Trophoblast cell (in vitro differentiated cells and primary cell): Measurements from ENCODE around the gene PSMA1.

Experiments used
- DNase-seq, 2 donors: peaks; one replicate each; pipeline ENCODE4 v3.0.0-alpha.2; 2016
- H2AFZ ChIP-seq: 2 replicates; pipeline ENCODE4 v1.6.1; 2013; ENCODE audit warnings: low read length, moderate library complexity, mild to moderate bottlenecking; ENCODE audit not compliant: insufficient read depth, poor library complexity
- H2AK5ac ChIP-seq: 2 replicates; pipeline ENCODE4 v1.6.1; 2013; ENCODE audit warnings: mild to moderate bottlenecking, low read length
- H2BK120ac ChIP-seq: 2 replicates; pipeline ENCODE4 v1.6.1; 2013; ENCODE audit warnings: low read length, mild to moderate bottlenecking, moderate library complexity; ENCODE audit not compliant: insufficient read depth, poor library complexity
- H2BK12ac ChIP-seq: 2 replicates; pipeline ENCODE4 v1.6.1; 2013; ENCODE audit warnings: mild to moderate bottlenecking, low read length, moderate library complexity
- H2BK5ac ChIP-seq: 2 replicates; pipeline ENCODE4 v1.6.1; 2013; ENCODE audit warnings: low read length, low read depth, moderate library complexity, mild to moderate bottlenecking; ENCODE audit not compliant: poor library complexity
- H3K14ac ChIP-seq: 2 replicates; pipeline ENCODE4 v1.6.1; 2013; ENCODE audit warnings: mild to moderate bottlenecking, low read length
- H3K18ac ChIP-seq: 2 replicates; pipeline ENCODE4 v1.6.1; 2013; ENCODE audit warnings: mild to moderate bottlenecking, low read length
- H3K23ac ChIP-seq: 2 replicates; pipeline ENCODE4 v1.6.1; 2013; ENCODE audit warnings: low read length
- H3K27ac ChIP-seq: 2 replicates; pipeline ENCODE4 v1.5.1; 2013; ENCODE audit warnings: low read depth, mild to moderate bottlenecking, inconsistent platforms, low read length, moderate library complexity
- H3K27me3 ChIP-seq: 2 replicates; pipeline ENCODE4 v1.6.1; 2013; ENCODE audit warnings: inconsistent platforms, mild to moderate bottlenecking, low read length, moderate library complexity; ENCODE audit not compliant: insufficient read depth
- H3K36me3 ChIP-seq, 2 experiments: 1 replicate in 1 of 2; 2 replicates in 1 of 2; pipeline ENCODE4 v1.6.1; 2013; ENCODE audit warnings: low read length in 2 of 2, mild to moderate bottlenecking in 2 of 2, moderate library complexity in 1 of 2; ENCODE audit not compliant: insufficient read depth in 2 of 2, control insufficient read depth in 1 of 2
- H3K4ac ChIP-seq: 2 replicates; pipeline ENCODE4 v1.6.1; 2013; ENCODE audit warnings: low read depth, mild to moderate bottlenecking, low read length, moderate library complexity
- H3K4me1 ChIP-seq, 2 experiments: 1 replicate in 1 of 2; 2 replicates in 1 of 2; pipeline ENCODE4 v1.6.1; 2013; ENCODE audit warnings: low read length in 2 of 2, mild to moderate bottlenecking in 2 of 2, moderate library complexity in 1 of 2; ENCODE audit not compliant: insufficient read depth in 2 of 2, control insufficient read depth in 1 of 2
- H3K4me2 ChIP-seq: 2 replicates; pipeline ENCODE4 v1.6.1; 2013; ENCODE audit warnings: inconsistent platforms, mild to moderate bottlenecking, low read length, moderate library complexity
- H3K4me3 ChIP-seq: 2 replicates; pipeline ENCODE4 v1.5.1; 2013; ENCODE audit warnings: mild to moderate bottlenecking, low read depth, low read length, inconsistent platforms
- H3K79me1 ChIP-seq: one replicate; pipeline ENCODE4 v1.6.1; 2013; ENCODE audit warnings: low read length
- H3K79me2 ChIP-seq: 2 replicates; pipeline ENCODE4 v1.6.1; 2013; ENCODE audit warnings: low read length, mild to moderate bottlenecking; ENCODE audit not compliant: control insufficient read depth, insufficient read depth, poor library complexity
- H3K9ac ChIP-seq: 2 replicates; pipeline ENCODE4 v1.6.1; 2013; ENCODE audit warnings: mild to moderate bottlenecking, low read length
- H3K9me3 ChIP-seq: 2 replicates; pipeline ENCODE4 v1.6.1; 2013; ENCODE audit warnings: low read depth, mild to moderate bottlenecking, control low read depth, inconsistent platforms, low read length; ENCODE audit not compliant: insufficient read depth
- H4K12ac ChIP-seq: 2 replicates; pipeline ENCODE4 v1.6.1; 2013; ENCODE audit warnings: low read depth, mild to moderate bottlenecking, low read length, moderate library complexity
- H4K8ac ChIP-seq: 2 replicates; pipeline ENCODE4 v1.6.1; 2013; ENCODE audit warnings: low read depth, mild to moderate bottlenecking, low read length, moderate library complexity
- H4K91ac ChIP-seq: one replicate; pipeline ENCODE4 v1.6.1; 2013; ENCODE audit warnings: low read depth, mild to moderate bottlenecking, low read length, moderate library complexity
- WGBS: extraction: QIAGEN DNeasy Blood & Tissue Kit; methylation state at CpG from one replicate; pipeline ENCODE4 v1.1.7; 2013; ENCODE audit warnings: missing lambda C conversion rate; ENCODE audit not compliant: insufficient read length, insufficient coverage; ENCODE audit errors: extremely low coverage; 5-methylcytosine and 5-hydroxymethylcytosine counted together

Gene PSMA1

DNA sequence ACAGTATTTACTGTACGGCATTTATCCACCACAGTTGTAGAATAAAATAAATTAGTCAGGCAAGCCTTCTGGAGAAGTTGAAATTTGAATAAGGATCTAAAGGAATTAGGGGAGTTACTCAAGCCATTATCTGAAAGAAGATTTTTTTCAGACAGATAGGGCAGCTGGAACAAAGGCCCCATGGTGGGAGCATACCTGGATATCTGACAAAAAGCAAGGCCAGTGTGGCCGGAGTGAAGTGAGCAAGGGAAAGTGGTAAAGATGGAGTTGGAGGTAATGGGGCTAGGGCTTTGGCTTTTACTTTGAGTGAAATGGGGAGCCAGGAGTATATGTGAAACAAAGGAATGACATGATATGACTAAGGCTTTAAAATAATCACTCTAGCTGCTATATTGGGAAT lies 45.7 kb upstream of the PSMA1 start:
- no peaks in the 10 kb centered on the region for H3K27me3 ChIP-seq
- H3K9ac ChIP-seq = no peak overlapping the region
- no CpG with 5 or more reads among the region's 2 CpGs for WGBS
- H3K14ac ChIP-seq = no peak overlapping the region
- no peak overlapping the region for H3K4me3 ChIP-seq
- no peak overlapping the region for H3K23ac ChIP-seq
- H4K12ac ChIP-seq = no peak overlapping the region
- DNase-seq = no peak
- H2BK5ac ChIP-seq = no peak overlapping the region
- H3K9me3 ChIP-seq = peaks cover 4% of the 10 kb centered on the region
- no peak overlapping the region for H3K18ac ChIP-seq
- H2BK12ac ChIP-seq = no peak overlapping the region
- H3K79me2 ChIP-seq = no peaks in the 10 kb centered on the region
- no peak overlapping the region for H2AFZ ChIP-seq
- peaks cover 0 to 1% of the 10 kb centered on the region in 2 experiments for H3K4me1 ChIP-seq
- no peak overlapping the region for H3K27ac ChIP-seq
- no peak overlapping the region for H3K4ac ChIP-seq
- no peak overlapping the region for H3K4me2 ChIP-seq
- no peak overlapping the region for H2AK5ac ChIP-seq
- H4K8ac ChIP-seq = no peak overlapping the region
- no peak overlapping the region for H2BK120ac ChIP-seq
- H3K79me1 ChIP-seq = no peaks in the 10 kb centered on the region
- no peak overlapping the region for H4K91ac ChIP-seq
- H3K36me3 ChIP-seq = no peaks in the 10 kb centered on the region

DNA sequence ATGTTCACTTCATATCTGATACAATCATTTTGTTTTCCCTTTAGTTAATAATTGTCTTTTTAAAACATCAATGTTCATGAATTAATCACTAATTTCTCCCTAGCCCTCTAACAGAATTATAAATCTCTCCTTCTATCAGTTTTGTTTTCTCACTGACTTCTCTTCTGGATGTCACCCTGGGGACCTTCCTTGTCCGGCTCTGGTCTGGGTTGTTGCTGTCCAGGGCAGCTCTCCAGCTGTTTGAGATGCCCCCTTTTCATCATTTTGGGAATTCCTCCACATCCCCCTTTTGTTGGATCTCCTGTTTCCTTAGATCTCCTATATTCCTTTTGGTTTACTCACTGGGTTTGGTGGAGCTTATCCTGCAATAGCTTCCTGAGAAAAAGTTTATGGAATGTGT lies 35.6 kb upstream of the PSMA1 start:
- no peak for DNase-seq
- H3K4me3 ChIP-seq = no peak overlapping the region
- H3K36me3 ChIP-seq = no peaks in the 10 kb centered on the region
- no peak overlapping the region for H3K23ac ChIP-seq
- no peak overlapping the region for H3K27ac ChIP-seq
- no CpG with 5 or more reads among the region's 1 CpG for WGBS
- H3K14ac ChIP-seq = no peak overlapping the region
- no peak overlapping the region for H4K8ac ChIP-seq
- H3K9ac ChIP-seq = no peak overlapping the region
- no peaks in the 10 kb centered on the region for H3K27me3 ChIP-seq
- H2AK5ac ChIP-seq = no peak overlapping the region
- no peaks in the 10 kb centered on the region for H3K4me1 ChIP-seq
- H3K79me2 ChIP-seq = no peaks in the 10 kb centered on the region
- no peak overlapping the region for H2BK120ac ChIP-seq
- H2AFZ ChIP-seq = no peak overlapping the region
- no peak overlapping the region for H2BK12ac ChIP-seq
- H3K4ac ChIP-seq = no peak overlapping the region
- no peaks in the 10 kb centered on the region for H3K79me1 ChIP-seq
- no peak overlapping the region for H4K91ac ChIP-seq
- H2BK5ac ChIP-seq = no peak overlapping the region
- no peaks in the 10 kb centered on the region for H3K9me3 ChIP-seq
- no peak overlapping the region for H4K12ac ChIP-seq
- no peak overlapping the region for H3K18ac ChIP-seq
- H3K4me2 ChIP-seq = no peak overlapping the region

GRCh38 chr11:14554959-14555358 lies 34.8 kb upstream of the PSMA1 start:
- Histone ChIP-seq H3K4me1 (no peaks in the 10 kb centered on the region), H2AFZ (no peak overlapping the region), H4K91ac (no peak overlapping the region), H2BK5ac (no peak overlapping the region), H3K4ac (no peak overlapping the region), H3K79me2 (no peaks in the 10 kb centered on the region), H3K9me3 (no peaks in the 10 kb centered on the region), H3K36me3 (no peaks in the 10 kb centered on the region), H3K4me3 (no peak overlapping the region), H3K18ac (no peak overlapping the region), H3K23ac (no peak overlapping the region), H2BK120ac (no peak overlapping the region), H2AK5ac (no peak overlapping the region), H3K27ac (no peak overlapping the region), H3K14ac (no peak overlapping the region), H4K12ac (no peak overlapping the region), H3K27me3 (no peaks in the 10 kb centered on the region), H3K4me2 (no peak overlapping the region), H4K8ac (no peak overlapping the region), H3K79me1 (no peaks in the 10 kb centered on the region), H3K9ac (no peak overlapping the region), H2BK12ac (no peak overlapping the region)
- DNase-seq = no peak
- WGBS = no CpG with 5 or more reads among the region's 2 CpGs

GRCh38 chr11:14552089-14552488 lies 31.9 kb upstream of the PSMA1 start:
- no peak for DNase-seq
- H2BK120ac ChIP-seq = no peak overlapping the region
- H3K27ac ChIP-seq = no peak overlapping the region
- H4K91ac ChIP-seq = no peak overlapping the region
- no peak overlapping the region for H3K23ac ChIP-seq
- no peak overlapping the region for H2BK12ac ChIP-seq
- no peaks in the 10 kb centered on the region for H3K79me1 ChIP-seq
- no peak overlapping the region for H3K4me3 ChIP-seq
- H3K9ac ChIP-seq = no peak overlapping the region
- H3K4me2 ChIP-seq = no peak overlapping the region
- H3K9me3 ChIP-seq = no peaks in the 10 kb centered on the region
- no peak overlapping the region for H2BK5ac ChIP-seq
- WGBS = no CpG with 5 or more reads among the region's 4 CpGs
- H3K4me1 ChIP-seq = no peaks in the 10 kb centered on the region
- H3K79me2 ChIP-seq = no peaks in the 10 kb centered on the region
- H2AFZ ChIP-seq = no peak overlapping the region
- H4K8ac ChIP-seq = no peak overlapping the region
- no peaks in the 10 kb centered on the region for H3K27me3 ChIP-seq
- H2AK5ac ChIP-seq = no peak overlapping the region
- no peak overlapping the region for H3K4ac ChIP-seq
- no peak overlapping the region for H4K12ac ChIP-seq
- H3K18ac ChIP-seq = no peak overlapping the region
- H3K14ac ChIP-seq = no peak overlapping the region
- no peaks in the 10 kb centered on the region for H3K36me3 ChIP-seq
